Lung (tissue), 12 donors: ENCODE data around the gene CST9. TPM values are rescaled to one million over a fixed set of nuclear protein-coding genes. Genes with fewer than 3 reads are reported as not detected.

Experiments
- ATAC-seq: fragments of 200-7000 bp; cut with Tn5 transposase; one replicate; pipeline ENCODE4 v1.9.1; 2020; ENCODE audit warnings: moderate number of reproducible peaks; ENCODE audit not compliant: insufficient read depth, low FRiP score
- DNase-seq, 3 donors: peaks; one replicate each; pipeline ENCODE4 v3.0.0-alpha.2; 2013 to 2017
- H3K27ac ChIP-seq, 2 donors: one replicate each; pipeline ENCODE4 v1.5.1; 2013; ENCODE audit warnings: mild to moderate bottlenecking in 2 of 2, moderate library complexity in 2 of 2, control low read depth in 1 of 2, inconsistent platforms in 1 of 2, low read depth in 1 of 2, low read length in 1 of 2
- H3K27me3 ChIP-seq, 3 donors: one replicate each; pipeline ENCODE4 v1.5.1; 2013; ENCODE audit warnings: low read length in 2 of 3; ENCODE audit not compliant: control insufficient read depth in 3 of 3, insufficient read depth in 3 of 3
- H3K36me3 ChIP-seq, 4 donors: one replicate each; pipeline ENCODE4 v1.5.1; 2013; ENCODE audit warnings: low read length in 4 of 4, mild to moderate bottlenecking in 1 of 4, moderate library complexity in 1 of 4; ENCODE audit not compliant: control insufficient read depth in 4 of 4, insufficient read depth in 4 of 4
- H3K4me1 ChIP-seq, 5 donors: one replicate each; pipeline ENCODE4 v1.5.1; 2013; ENCODE audit warnings: low read length in 5 of 5, mild to moderate bottlenecking in 2 of 5, moderate library complexity in 1 of 5; ENCODE audit not compliant: control insufficient read depth in 5 of 5, insufficient read depth in 5 of 5
- H3K4me3 ChIP-seq: one replicate; pipeline ENCODE4 v1.5.1; 2013; ENCODE audit warnings: mild to moderate bottlenecking, control low read depth, moderate library complexity
- H3K9ac ChIP-seq, 2 donors: one replicate each; pipeline ENCODE4 v1.5.1; 2013; ENCODE audit warnings: low read length in 2 of 2, control low read depth in 1 of 2; ENCODE audit not compliant: insufficient read depth in 1 of 2
- H3K9me3 ChIP-seq, 4 donors: one replicate each; pipeline ENCODE4 v1.5.1; 2013; ENCODE audit warnings: low read length in 3 of 4, mild to moderate bottlenecking in 1 of 4, moderate library complexity in 1 of 4; ENCODE audit not compliant: control insufficient read depth in 4 of 4, insufficient read depth in 3 of 4
- WGBS, 2 donors: extraction: QIAGEN DNeasy Blood & Tissue Kit; methylation state at CpG; one replicate each; pipeline ENCODE4 v1.1.7; 2013; 5-methylcytosine and 5-hydroxymethylcytosine counted together
- polyA plus RNA-seq, 2 donors: library from polyadenylated mRNA; stranded (reverse); fragments of 200-250 nt; gene quantifications; one replicate each; pipeline ENCODE4 v1.2.1, GENCODE V29; 2013
- total RNA-seq, 2 donors: library from RNA; depleted of rRNA in 1 of 2; stranded (reverse); fragments of >200 nt in 1 of 2; gene quantifications; one replicate each; pipeline ENCODE4 v1.2.1, GENCODE V29; 2014 to 2021
- TF ChIP-seq, protein P1 (sequence below): IDR thresholded peaks from 2 replicates; pipeline ENCODE4 v1.5.1; 2012; ENCODE audit warnings: mild to moderate bottlenecking; ENCODE audit errors: control extremely low read depth, extremely low read depth
- donor health status: control.
- donor health status: control.
- donor health status: Bipolar disorder and iron deficiency.
- donor health status: healthy.
- donor health status: DM: yes; HTN: yes; CAD: no.

CST9 gene
- total and polyA plus RNA-seq, 4 donors, result not detected

DNA sequence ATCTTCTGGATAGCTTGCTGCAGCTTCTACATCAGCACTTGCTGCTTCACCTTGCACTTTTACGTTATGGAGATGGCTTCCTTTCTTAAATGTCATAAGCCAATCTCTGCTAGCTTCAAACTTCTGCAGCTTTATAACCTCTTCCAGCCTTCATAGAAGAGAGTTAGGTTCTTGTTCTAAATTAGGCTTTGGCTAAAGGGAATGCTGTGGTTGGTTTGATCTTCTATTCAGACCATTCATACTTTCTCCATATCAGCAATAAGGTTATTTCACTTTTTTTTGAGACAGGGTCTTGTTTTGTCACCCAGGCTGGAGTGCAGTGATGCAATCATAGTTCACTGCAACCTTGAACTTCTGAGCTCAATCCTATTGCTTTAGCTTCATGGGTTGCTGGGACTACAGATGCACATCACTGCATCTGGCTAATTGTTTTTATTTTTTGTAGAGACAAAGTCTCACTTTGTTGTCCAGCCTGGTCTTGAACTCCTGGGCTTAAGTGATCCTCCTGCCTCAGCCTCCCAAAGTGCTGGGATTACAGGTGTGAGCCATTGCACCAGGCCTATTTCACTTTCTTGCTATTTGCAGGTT lies 44.2 kb upstream of the CST9 start:
- TF ChIP-seq, protein P1, sequence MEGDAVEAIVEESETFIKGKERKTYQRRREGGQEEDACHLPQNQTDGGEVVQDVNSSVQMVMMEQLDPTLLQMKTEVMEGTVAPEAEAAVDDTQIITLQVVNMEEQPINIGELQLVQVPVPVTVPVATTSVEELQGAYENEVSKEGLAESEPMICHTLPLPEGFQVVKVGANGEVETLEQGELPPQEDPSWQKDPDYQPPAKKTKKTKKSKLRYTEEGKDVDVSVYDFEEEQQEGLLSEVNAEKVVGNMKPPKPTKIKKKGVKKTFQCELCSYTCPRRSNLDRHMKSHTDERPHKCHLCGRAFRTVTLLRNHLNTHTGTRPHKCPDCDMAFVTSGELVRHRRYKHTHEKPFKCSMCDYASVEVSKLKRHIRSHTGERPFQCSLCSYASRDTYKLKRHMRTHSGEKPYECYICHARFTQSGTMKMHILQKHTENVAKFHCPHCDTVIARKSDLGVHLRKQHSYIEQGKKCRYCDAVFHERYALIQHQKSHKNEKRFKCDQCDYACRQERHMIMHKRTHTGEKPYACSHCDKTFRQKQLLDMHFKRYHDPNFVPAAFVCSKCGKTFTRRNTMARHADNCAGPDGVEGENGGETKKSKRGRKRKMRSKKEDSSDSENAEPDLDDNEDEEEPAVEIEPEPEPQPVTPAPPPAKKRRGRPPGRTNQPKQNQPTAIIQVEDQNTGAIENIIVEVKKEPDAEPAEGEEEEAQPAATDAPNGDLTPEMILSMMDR, result no peak
- H3K36me3 ChIP-seq, result no peaks in the 10 kb centered on the region
- 84 to 87% methylated on average over 1 of the region's 1 CpG for WGBS, 2 donors
- ATAC-seq (no peak), DNase-seq (no peak)
- no peak overlapping the region for H3K9ac ChIP-seq
- H3K9me3 ChIP-seq, result no peaks in the 10 kb centered on the region
- H3K4me1 ChIP-seq, result peaks cover 0 to 3% (median 0%) of the 10 kb centered on the region in 5 donors
- H3K27ac ChIP-seq, result no peak overlapping the region
- H3K27me3 ChIP-seq, result no peaks in the 10 kb centered on the region
- no peak overlapping the region for H3K4me3 ChIP-seq

DNA sequence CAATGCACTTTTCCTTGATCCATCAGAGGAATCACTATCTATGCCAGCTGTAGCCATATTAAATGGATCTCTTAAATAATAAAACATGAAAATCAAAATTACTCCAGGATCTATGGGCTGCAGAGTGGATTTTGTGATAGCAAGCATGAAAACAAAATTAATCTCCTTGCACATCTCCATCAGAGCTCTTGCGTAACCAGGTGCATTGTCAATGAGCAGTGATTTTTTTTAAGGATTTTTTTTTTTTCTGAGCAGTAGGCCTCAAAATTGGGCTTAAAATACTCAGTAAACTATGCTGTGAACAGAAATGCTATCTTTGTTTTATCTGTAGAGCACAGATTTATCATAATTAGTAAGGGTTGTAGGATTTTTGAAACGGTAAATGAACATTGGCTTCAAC lies 43.5 kb upstream of the CST9 start:
- WGBS, 2 donors, result 87 to 93% methylated on average over 2 of the region's 2 CpGs
- Histone ChIP-seq H3K27ac (no peak overlapping the region), H3K9me3 (no peaks in the 10 kb centered on the region), H3K4me3 (no peak overlapping the region), H3K4me1 (no peaks in the 10 kb centered on the region), H3K27me3 (no peaks in the 10 kb centered on the region), H3K9ac (no peak overlapping the region), H3K36me3 (no peaks in the 10 kb centered on the region)
- TF ChIP-seq, protein P1, result no peak
- no peak for ATAC-seq
- no peak for DNase-seq

DNA sequence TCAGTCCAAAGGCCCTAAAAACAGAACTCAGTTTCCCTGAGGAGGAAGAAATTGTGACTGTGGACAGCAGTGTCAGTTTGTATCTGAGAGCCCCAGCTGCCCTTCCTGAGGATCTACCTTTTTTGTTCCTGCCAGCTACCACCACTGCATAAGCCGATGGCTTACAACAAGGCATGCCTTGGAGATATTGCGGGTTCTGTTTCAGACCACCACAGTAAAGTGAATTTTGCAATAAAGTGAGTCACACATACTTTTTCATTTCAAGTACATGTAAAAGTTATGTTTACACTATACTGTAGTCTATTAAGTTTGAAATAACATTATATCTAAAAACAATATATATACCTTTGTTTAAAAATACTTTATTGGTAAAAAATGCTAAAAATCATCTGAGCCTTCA lies 41.6 kb upstream of the CST9 start:
- Histone ChIP-seq H3K27me3 (peaks cover 0 to 2% (median 0%) of the 10 kb centered on the region in 3 donors), H3K27ac (no peak overlapping the region), H3K9me3 (no peaks in the 10 kb centered on the region), H3K36me3 (no peaks in the 10 kb centered on the region), H3K4me1 (peaks cover 0 to 2% (median 0%) of the 10 kb centered on the region in 5 donors), H3K9ac (no peak overlapping the region), H3K4me3 (no peak overlapping the region)
- WGBS, 2 donors, result 81 to 90% methylated on average over 2 of the region's 2 CpGs
- no peak for DNase-seq
- TF ChIP-seq, protein P1, result no peak
- no peak for ATAC-seq
